ENCODE measurements around the gene DDX42.

GRCh38 chr17:63835167-63835720 is 61.3 kb downstream of the DDX42 start:
- no peak for TF ChIP-seq EP300 (IDR thresholded peaks at IDR 0.05)
- TF ChIP-seq CTCF (IDR thresholded peaks at IDR 0.05), result no peak
- no peak for TF ChIP-seq POLR2A (IDR thresholded peaks at IDR 0.05)
- TF ChIP-seq POLR2AphosphoS5 (IDR thresholded peaks at IDR 0.05), result no peak

Data from suprapubic skin (tissue), 4 donors.